ENCODE measurements around the gene CNIH2.

Gene CNIH2

GRCh38 chr11:66312549-66313320 is 34.8 kb downstream of the CNIH2 start:
- peak; percentile 99 for DNase-seq (ENCODE audit: extremely low spot score)
- ChIA-PET POLR2A (interaction anchor here (0.6 to 3.2 kb wide), 8 partner anchors 10 to 365 kb away, joined by 3 to 36 read pairs (median 4); partner anchors contain the start of genes B4GAT1, BRMS1, RBM4B and SLC29A2), CTCF (interaction anchor here (0.6 to 3.9 kb wide), 14 partner anchors 9 to 115 kb away, joined by 3 to 31 read pairs (median 5); partner anchors contain the start of genes B4GAT1, RIN1 and YIF1A)
- TF ChIP-seq ELF4 (IDR thresholded peaks at IDR 0.05) (no peak), CTBP1 (IDR thresholded peaks at IDR 0.05; ENCODE audit: borderline replicate concordance) (no peak), SP1 (IDR thresholded peaks at IDR 0.05) (no peak), FOXM1 (IDR thresholded peaks at IDR 0.05; ENCODE audit: borderline replicate concordance) (no peak), FOXK2 (IDR thresholded peaks at IDR 0.05) (no peak)

GRCh38 chr11:66313321-66314185 is 35.6 kb downstream of the CNIH2 start:
- CTCF ChIA-PET = interaction anchor here (0.6 to 3.9 kb wide), 8 partner anchors 8 to 72 kb away, joined by 3 to 31 read pairs (median 14); partner anchors contain the start of gene RIN1
- POLR2A ChIA-PET = interaction anchor here (1.1 to 3.2 kb wide), 5 partner anchors 9 to 32 kb away, joined by 4 to 36 read pairs (median 5); partner anchors contain the start of genes B4GAT1, BRMS1, TMEM151A and YIF1A
- no peak for DNase-seq (ENCODE audit: extremely low spot score)
- no peak for TF ChIP-seq NFRKB (IDR thresholded peaks at IDR 0.05)
- no peak for TF ChIP-seq ELF4 (IDR thresholded peaks at IDR 0.05)
- TF ChIP-seq BHLHE40 (IDR thresholded peaks at IDR 0.05; ENCODE audit: borderline replicate concordance) = no peak
- TF ChIP-seq ARNT (IDR thresholded peaks at IDR 0.05) = no peak
- TF ChIP-seq LEF1 (IDR thresholded peaks at IDR 0.05; ENCODE audit: borderline replicate concordance) = no peak

- POLR2A ChIA-PET = interaction anchor here (1.4 kb wide), 1 partner anchor 28 kb away, joined by 4 read pairs; no protein-coding TSS in a partner anchor
- DNase-seq (ENCODE audit: extremely low spot score) = no peak
- CTCF ChIA-PET = interaction anchor here (3.5 to 3.9 kb wide), 2 partner anchors 21 to 71 kb away, joined by 21 to 31 read pairs; partner anchors contain the start of gene RIN1
- TF ChIP-seq L3MBTL2 (conservative IDR thresholded peaks at IDR 0.05) (no peak), LEF1 (IDR thresholded peaks at IDR 0.05; ENCODE audit: borderline replicate concordance) (no peak), ZNF384 (IDR thresholded peaks at IDR 0.05) (no peak), SUZ12 (IDR thresholded peaks at IDR 0.05) (no peak), ARNT (IDR thresholded peaks at IDR 0.05) (no peak), BHLHE40 (IDR thresholded peaks at IDR 0.05; ENCODE audit: borderline replicate concordance) (no peak), FOXM1 (IDR thresholded peaks at IDR 0.05; ENCODE audit: borderline replicate concordance) (no peak), TARDBP (IDR thresholded peaks at IDR 0.05) (no peak), PKNOX1 (IDR thresholded peaks at IDR 0.05) (no peak), SP1 (IDR thresholded peaks at IDR 0.05) (no peak), HDGF (IDR thresholded peaks at IDR 0.05; ENCODE audit: borderline replicate concordance) (no peak), CTBP1 (IDR thresholded peaks at IDR 0.05; ENCODE audit: borderline replicate concordance) (no peak), FOXA1 (IDR thresholded peaks at IDR 0.05) (no peak), FOXK2 (IDR thresholded peaks at IDR 0.05) (no peak), ELF4 (IDR thresholded peaks at IDR 0.05) (no peak), NFRKB (IDR thresholded peaks at IDR 0.05) (no peak)
These were observed 36.2 kb downstream of the CNIH2 start for GRCh38 chr11:66314186-66314501.

- DNase-seq (ENCODE audit: extremely low spot score) = no peak
- CTCF ChIA-PET = interaction anchor here (3.9 kb wide), 1 partner anchor 21 kb away, joined by 21 read pairs; the partner anchor contains the start of gene RIN1
- TF ChIP-seq ARNT (IDR thresholded peaks at IDR 0.05) (no peak), SUZ12 (IDR thresholded peaks at IDR 0.05) (no peak), NFRKB (IDR thresholded peaks at IDR 0.05) (no peak), TARDBP (IDR thresholded peaks at IDR 0.05) (no peak), BHLHE40 (IDR thresholded peaks at IDR 0.05; ENCODE audit: borderline replicate concordance) (no peak), ZNF384 (IDR thresholded peaks at IDR 0.05) (no peak), LEF1 (IDR thresholded peaks at IDR 0.05; ENCODE audit: borderline replicate concordance) (no peak)
- POLR2A ChIA-PET = interaction anchor here (0.7 to 1.5 kb wide), 3 partner anchors 19 to 29 kb away, joined by 3 to 6 read pairs (median 4); partner anchors contain the start of gene YIF1A
These were observed 36.9 kb downstream of the CNIH2 start for GRCh38 chr11:66314561-66315497.

DNA sequence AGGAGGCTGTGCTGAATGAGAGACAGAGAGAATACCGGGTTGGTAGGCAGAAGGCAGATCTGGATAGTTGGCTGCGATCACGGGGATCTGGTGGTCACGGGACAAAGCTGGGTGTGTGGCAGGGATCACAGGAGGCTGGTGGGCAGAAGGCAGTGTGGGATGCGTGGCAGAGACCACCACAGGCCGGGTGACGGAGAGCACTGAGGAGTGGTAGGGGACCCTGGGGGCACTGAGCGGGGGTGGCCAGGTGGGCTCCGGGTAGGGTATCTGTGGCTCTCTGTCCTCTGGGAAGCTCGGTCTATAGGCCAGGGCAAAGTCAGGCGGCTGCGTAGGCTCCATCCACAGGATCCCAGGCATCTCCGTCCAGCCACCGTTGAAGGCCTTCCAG is 37.5 kb downstream of the CNIH2 start:
- no peak for TF ChIP-seq L3MBTL2 (conservative IDR thresholded peaks at IDR 0.05)
- no peak for TF ChIP-seq FOXK2 (IDR thresholded peaks at IDR 0.05)
- TF ChIP-seq ZNF384 (IDR thresholded peaks at IDR 0.05) = no peak
- no peak for TF ChIP-seq LEF1 (IDR thresholded peaks at IDR 0.05; ENCODE audit: borderline replicate concordance)
- TF ChIP-seq SP1 (IDR thresholded peaks at IDR 0.05) = no peak
- no peak for TF ChIP-seq ARNT (IDR thresholded peaks at IDR 0.05)
- TF ChIP-seq SUZ12 (IDR thresholded peaks at IDR 0.05) = no peak
- no peak for TF ChIP-seq PKNOX1 (IDR thresholded peaks at IDR 0.05)
- no peak for TF ChIP-seq TARDBP (IDR thresholded peaks at IDR 0.05)
- TF ChIP-seq NFRKB (IDR thresholded peaks at IDR 0.05) = no peak
- TF ChIP-seq HDGF (IDR thresholded peaks at IDR 0.05; ENCODE audit: borderline replicate concordance) = no peak
- TF ChIP-seq FOXA1 (IDR thresholded peaks at IDR 0.05) = no peak
- TF ChIP-seq FOXM1 (IDR thresholded peaks at IDR 0.05; ENCODE audit: borderline replicate concordance) = no peak
- no peak for TF ChIP-seq CTBP1 (IDR thresholded peaks at IDR 0.05; ENCODE audit: borderline replicate concordance)
- no peak for TF ChIP-seq ELF4 (IDR thresholded peaks at IDR 0.05)
- ChIA-PET POLR2A (interaction anchor here (0.7 to 1.5 kb wide), 2 partner anchors 18 to 26 kb away, joined by 3 to 6 read pairs; partner anchors contain the start of gene YIF1A), CTCF (no interaction called here)
- no peak for DNase-seq (ENCODE audit: extremely low spot score)

Data from HEK293T (cell line).